GM19452 (cell line): ENCODE data around the gene SLC35A5.
"Not testable (repeated sequence)": the region's sequence is repeated elsewhere in the genome, so short reads cannot be mapped to it uniquely, and the experiment has no call there.

Experiments used
- ATAC-seq: cut with Tn5 transposase; IDR thresholded peaks from one replicate; pipeline ENCODE4 v1.9.1; 2021; ENCODE audit not compliant: unreplicated experiment

SLC35A5 gene, protein sequence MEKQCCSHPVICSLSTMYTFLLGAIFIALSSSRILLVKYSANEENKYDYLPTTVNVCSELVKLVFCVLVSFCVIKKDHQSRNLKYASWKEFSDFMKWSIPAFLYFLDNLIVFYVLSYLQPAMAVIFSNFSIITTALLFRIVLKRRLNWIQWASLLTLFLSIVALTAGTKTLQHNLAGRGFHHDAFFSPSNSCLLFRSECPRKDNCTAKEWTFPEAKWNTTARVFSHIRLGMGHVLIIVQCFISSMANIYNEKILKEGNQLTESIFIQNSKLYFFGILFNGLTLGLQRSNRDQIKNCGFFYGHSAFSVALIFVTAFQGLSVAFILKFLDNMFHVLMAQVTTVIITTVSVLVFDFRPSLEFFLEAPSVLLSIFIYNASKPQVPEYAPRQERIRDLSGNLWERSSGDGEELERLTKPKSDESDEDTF

DNA sequence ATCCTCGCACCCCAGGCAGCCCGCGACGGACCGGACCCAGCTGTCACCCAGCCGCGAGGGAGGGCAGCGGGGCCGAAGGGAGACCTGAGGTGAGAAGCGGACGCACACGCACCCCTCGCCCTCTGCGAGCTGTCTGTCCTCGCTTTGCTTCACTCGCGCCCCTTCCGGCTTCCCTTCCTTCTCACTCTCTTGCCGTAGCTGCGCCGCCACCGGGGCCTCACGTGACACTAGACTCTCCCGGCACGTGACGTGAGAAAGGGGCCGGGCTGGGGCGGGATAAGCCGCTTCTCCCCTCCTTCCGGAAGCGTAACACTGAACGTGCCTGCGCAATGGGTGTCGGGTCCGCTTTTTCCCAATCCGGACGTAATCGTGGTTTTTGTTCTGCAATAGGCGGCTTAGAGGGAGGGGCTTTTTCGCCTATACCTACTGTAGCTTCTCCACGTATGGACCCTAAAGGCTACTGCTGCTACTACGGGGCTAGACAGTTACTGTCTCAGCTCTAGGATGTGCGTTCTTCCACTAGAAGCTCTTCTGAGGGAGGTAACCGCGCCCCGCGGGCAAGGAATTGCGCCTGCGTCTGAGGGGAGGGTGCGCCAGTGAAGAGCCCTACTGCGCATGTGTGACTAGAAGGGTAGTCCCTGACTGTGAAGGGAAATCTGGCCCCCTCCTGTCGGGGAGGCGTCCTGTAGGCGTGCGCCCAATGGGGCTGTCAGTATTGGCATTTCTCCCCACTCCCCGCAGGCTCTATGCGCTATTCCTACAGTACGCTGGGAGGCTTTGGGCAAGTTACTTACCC is at the start of gene SLC35A5, which contains the start of gene ATG3:
Gene SLC35A5 (plus strand): TSS at position 312 of the 796 bp plus-strand sequence. CDS start 1,359 bp downstream, outside the sequence.
Gene ATG3 (minus strand): TSS at position 229 of the 796 bp plus-strand sequence. CDS start 434 bp downstream, outside the sequence.
- peak; percentile 77 for ATAC-seq

DNA sequence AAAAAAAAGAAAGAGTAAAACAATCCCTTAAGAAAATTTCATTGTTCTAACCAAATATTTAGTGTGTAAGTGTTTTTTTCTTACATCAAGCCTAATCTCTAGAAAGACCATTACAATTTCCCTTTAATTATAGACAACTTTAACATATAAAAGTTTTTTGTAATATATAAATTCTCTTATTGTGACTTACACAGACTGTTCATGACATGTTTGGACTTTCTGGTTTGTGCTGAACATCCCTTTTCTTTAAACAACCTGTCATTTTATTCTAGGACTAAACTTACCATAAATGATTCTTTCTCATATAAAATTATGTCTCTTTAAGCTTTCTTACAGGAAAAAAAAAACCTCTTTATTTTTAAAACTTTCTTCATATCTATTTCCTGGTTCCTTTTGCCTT is 49.5 kb upstream of the SLC35A5 start:
- ATAC-seq: no peak

DNA sequence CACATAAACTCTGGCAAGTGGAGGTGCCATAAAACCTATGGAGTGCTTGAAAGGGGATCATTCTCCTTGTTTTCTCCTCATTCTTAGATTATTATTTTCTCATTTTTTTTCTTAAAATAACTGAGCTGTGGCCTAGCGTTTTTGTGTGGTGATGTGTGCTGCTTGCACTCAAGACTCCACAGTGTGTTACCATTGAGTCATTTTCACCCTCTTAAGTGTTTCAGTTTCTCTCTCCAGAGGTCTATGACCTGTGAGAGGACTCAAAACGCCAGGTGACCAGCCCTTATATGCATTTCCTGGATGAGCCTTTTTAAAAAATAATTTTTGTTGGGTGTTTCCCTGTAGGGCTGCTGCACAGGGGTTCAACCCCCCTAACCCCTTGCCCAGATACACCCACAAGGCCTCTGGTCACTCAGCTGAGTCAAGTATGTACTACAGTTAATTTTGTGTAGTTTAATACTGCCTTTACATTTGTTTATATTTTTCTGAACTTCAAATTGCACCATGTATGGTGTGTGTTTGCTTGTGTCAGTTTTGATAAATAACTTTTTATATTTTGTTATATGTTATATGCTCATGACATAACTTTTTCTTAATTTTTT is 47.2 kb upstream of the SLC35A5 start:
- peak; percentile 99 for ATAC-seq

DNA sequence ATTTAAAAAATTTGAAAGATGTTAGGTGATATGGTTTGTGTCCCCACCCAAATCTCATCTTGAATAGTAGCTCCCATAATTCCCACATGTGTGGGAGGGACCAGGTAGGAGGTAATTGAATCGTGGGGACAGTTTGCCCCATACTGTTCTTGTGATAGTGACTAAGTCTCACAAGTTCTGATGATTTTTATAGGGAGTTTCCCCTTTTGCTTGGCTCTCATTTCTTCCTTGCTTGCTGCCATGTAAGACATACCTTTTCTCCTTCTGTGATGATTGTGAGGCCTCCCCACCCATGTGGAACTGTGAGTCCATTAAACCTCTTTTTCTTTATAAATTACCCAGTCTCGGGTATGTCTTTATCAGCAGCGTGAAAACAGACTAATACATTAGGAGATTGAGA is 42.9 kb upstream of the SLC35A5 start:
- ATAC-seq: peak; percentile 2

DNA sequence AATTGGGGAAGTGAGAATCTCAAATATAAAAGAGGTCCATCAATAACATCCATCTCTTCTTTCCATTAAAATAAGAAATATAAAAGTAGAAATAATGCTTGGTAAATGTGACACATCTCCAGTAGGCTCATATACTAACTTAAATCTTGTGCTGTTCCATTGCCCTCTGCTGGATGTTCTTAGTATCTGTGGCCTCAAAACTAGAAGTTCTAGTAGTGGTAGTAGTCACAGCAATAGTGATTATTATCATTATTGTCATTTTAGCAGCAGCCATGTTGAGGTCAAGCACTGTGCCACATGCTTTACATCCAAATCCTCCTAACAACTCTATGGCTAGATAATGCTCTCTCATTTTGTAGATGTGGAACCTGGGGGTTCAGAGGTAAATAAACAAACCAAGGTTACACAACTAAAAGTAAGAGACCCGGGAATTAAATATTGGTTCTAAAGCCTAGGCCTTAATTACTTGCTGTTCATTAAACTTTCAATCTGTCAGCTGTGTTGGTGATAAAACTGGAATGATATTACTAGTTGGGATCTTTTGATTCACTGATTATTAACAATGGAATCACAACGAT is 42.3 kb upstream of the SLC35A5 start:
- ATAC-seq: peak; percentile 69

DNA sequence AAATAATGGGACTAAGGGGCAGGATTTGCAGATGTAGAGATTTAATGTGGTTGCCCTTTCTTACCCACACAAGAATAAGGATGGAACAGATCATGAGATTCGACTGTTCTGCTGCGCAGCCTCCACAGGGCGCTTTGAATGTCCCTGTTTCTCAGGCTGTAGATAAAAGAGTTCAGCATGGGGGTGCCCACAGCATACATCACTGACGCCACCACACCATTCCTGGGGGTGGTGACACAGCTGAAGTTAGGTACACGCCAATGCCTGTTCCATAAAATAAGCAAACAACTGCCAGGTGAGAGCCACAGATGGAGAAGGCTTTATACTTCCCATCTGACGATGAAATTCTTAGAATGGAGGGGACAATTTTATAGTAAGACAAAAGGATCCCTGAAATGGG is 37.7 kb upstream of the SLC35A5 start:
- not testable (repeated sequence) for ATAC-seq

DNA sequence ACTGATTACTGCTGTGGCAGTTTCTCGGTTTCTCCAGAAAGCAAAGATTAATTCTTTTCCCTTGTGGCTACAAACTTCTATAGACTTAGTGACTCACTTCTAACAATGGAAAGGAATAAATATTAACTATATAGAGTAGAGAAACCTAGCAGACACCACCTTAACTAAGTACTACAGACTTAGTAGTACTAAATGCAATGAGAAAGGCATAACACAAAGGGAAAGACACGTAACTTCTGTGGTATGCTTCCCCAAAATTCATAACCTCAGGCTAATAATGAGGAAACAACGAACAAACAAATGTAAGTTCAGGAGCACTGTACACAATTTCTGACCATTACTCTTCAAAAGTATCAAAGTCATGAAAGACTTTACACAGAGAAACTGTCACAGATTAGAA is 31.3 kb upstream of the SLC35A5 start:
- ATAC-seq: no peak

DNA sequence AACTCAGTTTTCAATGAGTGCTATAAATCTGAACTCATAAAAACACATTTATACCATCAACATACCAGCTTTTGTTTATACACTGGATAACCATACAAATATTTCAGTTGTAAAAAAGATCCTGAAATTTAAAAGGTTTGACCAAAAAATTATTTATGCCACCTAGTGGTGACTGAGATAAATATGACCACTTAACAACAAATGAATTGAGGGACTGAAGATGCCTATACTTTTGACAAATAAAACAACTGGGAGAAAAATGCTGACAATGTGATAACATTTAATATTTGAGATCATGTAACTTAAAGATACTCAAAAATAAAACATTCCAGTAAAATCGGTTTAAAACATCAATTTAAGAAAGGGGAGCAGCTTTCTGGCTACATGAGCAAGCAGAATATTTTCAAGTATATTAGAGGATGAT is 30.5 kb upstream of the SLC35A5 start:
- no peak for ATAC-seq

DNA sequence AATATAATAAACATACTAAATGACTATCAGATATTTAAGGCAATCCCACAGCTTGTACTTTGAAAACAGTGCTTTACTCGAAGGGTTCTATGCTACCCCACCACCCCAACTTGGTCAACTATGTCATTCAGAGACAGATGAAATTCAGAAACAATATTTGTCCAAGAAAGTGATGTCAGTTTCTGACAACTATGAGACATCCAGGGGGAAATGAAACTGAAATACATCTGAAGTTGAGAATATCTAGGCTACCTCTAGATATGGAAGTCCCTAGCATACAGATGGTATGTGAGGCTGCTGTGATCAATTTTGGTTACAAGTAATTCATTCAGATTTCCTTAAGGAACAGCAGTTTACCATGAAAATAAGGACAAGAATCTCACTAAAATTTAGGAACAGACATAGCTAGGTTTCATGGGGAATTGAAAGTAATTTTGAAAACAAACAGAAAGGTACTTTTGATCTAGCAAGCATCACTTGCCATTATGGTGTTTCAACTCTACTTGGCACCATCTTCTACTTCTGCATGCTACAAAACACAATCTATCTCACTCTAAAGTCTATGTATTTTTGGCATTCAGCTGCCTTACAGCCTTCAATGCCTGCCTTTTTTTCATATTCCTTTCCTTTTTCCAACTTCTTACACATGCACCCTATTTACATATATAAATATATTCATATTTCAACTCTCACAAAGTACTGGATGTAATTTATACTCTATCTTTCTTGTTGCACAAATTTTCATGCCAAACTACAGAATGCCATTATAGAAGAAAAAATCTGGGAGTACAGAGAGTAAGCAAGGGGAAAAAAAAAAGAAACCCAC is 21.8 kb upstream of the SLC35A5 start:
- peak; percentile 94 for ATAC-seq

DNA sequence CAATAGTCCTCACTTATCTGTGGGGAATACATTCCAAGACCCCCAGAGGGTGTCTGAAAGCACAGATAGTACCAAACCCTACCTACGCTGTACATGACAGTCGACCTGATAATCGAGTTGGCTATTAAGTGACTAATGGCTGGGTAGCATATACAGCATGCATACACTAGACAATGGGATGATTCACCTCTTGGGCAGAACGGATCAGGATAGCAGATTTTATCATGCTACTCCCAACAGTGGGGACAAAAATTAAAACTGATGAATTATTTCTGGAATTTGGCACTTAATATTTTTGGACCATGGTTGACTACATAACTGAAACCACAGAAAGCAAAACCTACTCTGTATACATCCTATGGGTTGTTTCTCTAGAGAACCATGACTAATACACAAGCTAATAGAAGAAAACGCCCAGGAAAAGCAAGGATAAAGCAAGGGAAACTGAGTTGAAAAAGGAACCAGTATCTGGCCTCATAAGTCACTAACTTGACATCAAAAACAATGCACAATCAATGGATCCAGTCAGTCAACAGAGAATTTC is 15.6 kb upstream of the SLC35A5 start:
- no peak for ATAC-seq

DNA sequence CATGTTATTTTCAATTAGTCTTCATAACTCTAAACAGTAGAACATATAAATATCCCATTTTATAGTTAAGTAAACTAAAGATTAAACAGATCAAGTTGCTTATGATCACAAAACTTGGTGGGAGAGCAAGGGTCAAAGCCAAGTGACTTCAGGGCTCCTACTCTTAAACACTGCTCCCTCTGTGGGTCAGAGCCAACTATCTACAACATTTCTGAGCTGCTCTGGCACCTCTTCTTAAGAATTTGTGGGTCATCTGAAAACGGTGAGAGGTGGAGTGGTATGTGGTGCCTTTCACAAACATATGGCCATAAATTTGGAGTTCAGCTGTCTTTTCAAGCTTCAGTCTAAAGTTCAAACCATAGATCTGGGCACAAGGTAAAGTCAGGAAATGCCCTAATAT is 11.0 kb upstream of the SLC35A5 start:
- ATAC-seq: no peak

DNA sequence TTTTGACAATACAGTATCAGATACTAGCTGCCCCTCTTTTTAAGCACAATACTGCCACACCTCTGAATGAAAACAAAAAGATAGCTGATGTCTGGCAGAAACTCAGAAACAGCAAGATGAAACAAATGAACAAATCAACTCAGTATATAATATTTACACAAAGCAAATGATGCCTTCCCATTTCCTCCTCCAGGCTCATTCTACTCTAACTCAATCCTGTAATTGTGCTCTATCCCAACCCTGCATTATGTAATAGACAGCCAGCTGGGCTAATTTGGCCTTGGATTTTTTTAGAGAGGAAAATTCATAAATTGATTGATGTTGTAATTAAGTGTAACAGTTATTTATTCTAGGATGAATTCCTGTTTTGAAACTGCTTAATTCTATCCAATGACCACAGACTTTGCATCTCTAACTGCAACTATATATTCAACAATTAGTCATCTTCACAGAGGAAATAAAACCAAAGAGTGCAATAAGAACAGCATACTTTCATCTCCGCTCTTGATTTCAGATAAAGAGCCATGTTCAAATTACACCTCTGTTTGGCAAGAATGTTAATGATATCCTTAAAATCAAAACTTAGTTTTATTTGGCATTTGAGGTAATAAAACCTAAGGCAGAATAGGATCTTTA is 6.2 kb upstream of the SLC35A5 start:
- no peak for ATAC-seq

DNA sequence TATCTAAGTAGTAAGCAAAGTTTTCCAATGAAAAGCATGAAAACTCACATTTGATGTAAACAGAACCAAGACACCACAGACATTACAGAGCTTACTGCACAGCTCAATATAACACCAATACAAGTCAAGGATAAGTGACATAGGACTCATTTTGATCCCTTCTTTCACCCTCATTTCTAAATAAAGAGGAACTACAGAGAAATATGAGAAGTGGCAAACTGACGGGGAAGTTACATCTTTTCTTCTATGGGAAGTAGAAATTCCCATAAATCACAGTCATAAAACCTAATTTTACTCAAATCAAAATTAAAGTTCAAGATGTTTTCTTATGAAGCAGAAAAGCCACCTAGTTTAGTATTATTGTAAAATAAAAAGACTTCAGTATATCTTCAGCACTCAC is 3.9 kb upstream of the SLC35A5 start:
- no peak for ATAC-seq

DNA sequence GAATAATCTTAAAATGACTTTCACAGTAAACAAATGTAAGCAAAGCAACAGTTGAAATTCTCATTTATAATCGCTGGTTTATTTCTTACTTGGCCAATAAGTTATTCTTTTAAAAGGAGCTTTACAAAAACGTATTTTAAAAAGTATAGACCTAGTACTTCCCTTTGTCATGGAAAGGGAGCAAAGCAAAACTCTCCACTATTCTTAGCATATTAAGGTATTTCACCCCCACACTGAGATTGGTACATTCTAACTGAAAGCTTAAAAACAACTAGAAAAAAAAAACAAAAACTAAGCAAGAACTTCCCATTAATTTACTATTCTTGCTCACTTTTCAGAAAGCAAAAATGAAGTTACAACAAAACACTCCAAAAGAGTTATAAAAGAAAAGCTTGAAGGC is 1.5 kb upstream of the SLC35A5 start:
- ATAC-seq: no peak

DNA sequence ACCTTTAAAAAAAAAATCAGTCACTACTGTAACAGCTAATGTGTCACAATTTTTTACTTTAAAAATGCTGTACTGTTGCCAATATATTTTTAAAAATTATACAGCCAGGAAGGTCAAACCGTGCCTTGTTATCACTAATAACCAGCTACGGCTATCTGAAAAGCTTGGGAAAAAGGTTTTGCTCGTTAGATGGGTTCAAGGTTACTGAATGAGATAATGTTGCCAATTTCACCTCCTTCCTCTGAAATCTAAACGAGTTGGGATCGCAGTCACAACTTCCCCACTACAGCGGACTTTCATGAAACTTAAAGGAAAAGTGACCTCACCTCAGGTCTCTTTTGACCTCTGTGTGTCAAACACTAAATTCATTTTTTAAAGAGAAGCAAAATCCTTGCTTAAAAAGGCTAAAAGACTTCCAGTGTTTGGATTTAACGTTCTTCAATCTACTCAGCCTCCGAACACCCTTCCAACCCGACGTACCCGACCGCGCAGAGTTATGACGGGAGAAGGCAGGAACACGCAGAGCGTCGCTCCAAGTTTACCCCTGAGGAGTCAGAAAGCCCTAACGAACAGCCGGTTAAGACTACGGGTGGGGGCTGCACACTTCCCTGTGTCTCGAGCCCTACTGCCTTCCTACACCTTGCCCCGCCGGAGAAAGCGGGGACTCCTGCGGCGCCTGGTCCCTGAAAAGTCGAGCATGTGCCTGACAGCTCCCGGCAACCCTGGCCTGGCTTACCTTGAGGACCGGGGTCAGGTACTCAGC is 943 bp upstream of the SLC35A5 start:
- ATAC-seq: peak; percentile 20

DNA sequence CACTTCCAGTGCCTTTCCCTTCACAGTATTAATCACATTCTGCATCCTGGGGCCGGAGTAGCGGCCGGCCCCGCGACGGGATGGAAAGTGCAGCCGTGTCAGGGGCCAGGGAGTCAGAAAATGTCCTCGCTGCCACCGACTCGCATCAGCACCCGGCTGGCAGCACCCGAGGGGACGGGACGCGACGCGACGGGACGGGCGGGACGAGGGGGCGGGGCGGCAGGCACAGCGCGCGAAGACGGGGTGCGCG is 436 bp upstream of the SLC35A5 start:
- peak; percentile 47 for ATAC-seq

DNA sequence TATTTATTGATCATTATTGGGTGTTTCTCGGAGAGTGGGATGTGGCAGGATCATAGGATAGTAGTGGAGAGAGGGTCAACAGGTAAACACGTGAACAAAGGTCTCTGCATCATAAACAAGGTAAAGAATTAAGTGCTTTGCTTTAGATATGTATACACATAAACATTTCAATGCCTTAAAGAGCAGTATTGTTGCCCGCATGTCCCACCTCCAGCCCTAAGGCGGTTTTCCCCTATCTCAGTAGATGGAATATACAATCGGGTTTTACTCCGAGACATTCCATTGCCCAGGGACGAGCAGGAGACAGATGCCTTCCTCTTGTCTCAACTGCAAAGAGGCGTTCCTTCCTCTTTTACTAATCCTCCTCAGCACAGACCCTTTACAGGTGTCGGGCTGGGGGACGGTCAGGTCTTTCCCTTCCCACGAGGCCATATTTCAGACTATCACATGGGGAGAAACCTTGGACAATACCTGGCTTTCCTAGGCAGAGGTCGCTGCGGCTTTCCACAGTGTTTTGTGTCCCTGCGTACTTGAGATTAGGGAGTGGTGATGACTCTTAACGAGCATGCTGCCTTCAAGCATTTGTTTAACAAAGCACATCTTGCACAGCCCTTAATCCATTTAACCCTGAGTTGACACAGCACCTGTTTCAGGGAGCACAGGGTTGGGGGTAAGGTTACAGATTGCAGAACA is 2.5 kb downstream of the SLC35A5 start:
- not testable (repeated sequence) for ATAC-seq

DNA sequence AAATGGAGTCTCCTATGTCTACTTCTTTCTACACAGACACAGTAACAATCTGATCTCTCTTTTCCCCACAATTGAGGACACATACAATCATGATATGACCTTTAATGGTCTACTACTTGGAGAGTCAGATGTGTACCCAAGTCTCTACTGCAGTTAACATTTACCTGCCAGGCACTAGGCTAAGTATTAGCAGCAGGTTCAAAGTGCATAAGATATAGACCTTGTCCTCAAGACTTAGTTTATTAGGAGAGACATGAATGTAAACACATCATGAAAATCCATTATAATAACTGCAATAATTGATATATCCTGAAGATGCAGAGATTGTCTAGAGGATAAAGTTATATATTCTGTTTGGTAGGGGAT is 3.1 kb downstream of the SLC35A5 start:
- ATAC-seq: no peak

DNA sequence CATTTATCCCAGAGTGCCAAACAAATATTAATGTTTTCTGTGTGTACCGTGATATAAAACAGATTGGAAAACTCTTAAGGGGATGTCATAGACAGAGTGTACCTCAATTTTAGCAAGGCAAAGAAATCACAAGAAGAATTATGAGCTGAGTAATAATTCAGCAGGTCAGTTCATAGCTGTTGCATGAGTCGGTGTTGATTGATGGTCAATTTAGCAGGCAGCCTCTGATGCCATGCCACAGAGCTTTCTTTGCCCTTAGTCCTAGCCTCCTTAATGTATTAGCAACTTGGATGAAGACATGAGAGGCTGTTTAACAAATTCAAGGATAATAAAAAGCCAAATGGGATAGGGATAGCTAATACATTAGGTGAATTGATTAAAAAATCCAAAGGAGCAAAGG is 6.8 kb downstream of the SLC35A5 start:
- ATAC-seq: no peak
